ENCODE results near the gene ADGRB2.

DNA sequence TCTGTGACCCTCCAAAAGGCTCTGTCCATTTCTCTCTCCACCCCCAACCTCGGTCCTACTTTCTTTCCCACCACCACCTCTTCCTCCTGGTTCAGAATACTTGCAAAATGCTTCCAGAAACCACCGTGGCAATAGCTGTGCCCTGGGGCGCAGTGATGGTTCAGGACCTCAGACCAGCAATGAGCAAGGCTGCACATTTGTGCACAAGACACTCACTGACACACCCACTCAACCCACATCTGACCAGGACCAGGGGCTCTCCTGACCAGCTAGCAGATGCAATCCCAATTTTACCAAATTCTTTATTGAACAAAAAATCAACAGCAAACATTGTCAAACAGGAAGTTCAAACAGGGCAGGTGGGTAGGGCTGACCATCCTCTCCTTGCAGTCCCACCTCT, 26.0 kb upstream of the ADGRB2 start:
- TF ChIP-seq, protein P1, sequence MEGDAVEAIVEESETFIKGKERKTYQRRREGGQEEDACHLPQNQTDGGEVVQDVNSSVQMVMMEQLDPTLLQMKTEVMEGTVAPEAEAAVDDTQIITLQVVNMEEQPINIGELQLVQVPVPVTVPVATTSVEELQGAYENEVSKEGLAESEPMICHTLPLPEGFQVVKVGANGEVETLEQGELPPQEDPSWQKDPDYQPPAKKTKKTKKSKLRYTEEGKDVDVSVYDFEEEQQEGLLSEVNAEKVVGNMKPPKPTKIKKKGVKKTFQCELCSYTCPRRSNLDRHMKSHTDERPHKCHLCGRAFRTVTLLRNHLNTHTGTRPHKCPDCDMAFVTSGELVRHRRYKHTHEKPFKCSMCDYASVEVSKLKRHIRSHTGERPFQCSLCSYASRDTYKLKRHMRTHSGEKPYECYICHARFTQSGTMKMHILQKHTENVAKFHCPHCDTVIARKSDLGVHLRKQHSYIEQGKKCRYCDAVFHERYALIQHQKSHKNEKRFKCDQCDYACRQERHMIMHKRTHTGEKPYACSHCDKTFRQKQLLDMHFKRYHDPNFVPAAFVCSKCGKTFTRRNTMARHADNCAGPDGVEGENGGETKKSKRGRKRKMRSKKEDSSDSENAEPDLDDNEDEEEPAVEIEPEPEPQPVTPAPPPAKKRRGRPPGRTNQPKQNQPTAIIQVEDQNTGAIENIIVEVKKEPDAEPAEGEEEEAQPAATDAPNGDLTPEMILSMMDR (IDR thresholded peaks at IDR 0.05): no peak
- no peak for TF ChIP-seq POLR2A (IDR thresholded peaks at IDR 0.05)
